A673 (cell line): ENCODE data around the gene EPHA8. TPM values are rescaled to one million over a fixed set of nuclear protein-coding genes. Genes with fewer than 3 reads are reported as not detected.
A peak's percentile ranks its signal among the peaks of the same experiment; 100 is the strongest.

Experiments used
- BruUV-seq: library from RNA; stranded (reverse); fragments of 400-500 nt; replicated peaks from 2 replicates; lab custom pipeline; 2021; lab: Mats Ljungman, UMichigan
- CTCF ChIA-PET: fragments of 300-600 bp; sonication (Branson Sonifier 250); formaldehyde crosslinking; loops from one replicate; lab custom pipeline; 2022; ENCODE audit warnings: antibody characterized with exemption; lab: Charles Lee
- POLR2A ChIA-PET: fragments of 300-600 bp; sonication (Branson Sonifier 250); formaldehyde crosslinking; loops from one replicate; lab custom pipeline; 2022; ENCODE audit warnings: antibody characterized with exemption; ENCODE audit not compliant: low non-redundant PET; lab: Charles Lee
- DNase-seq: peaks from one replicate; pipeline ENCODE4 v3.0.0-alpha.2; 2015; ENCODE audit warnings: low spot score
- H3K27ac ChIP-seq: fragments of 200-600 bp; sonication (generic); 2 replicates; pipeline ENCODE4 v1.5.1; 2016; ENCODE audit warnings: mixed run types, low read depth, mild to moderate bottlenecking, mixed read lengths, antibody characterized with exemption, low read length; ENCODE audit not compliant: poor library complexity, severe bottlenecking
- H3K27me3 ChIP-seq: fragments of 200-600 bp; sonication (generic); replicated peaks from 2 replicates; pipeline ENCODE4 v1.6.1; 2017; ENCODE audit warnings: mixed run types, low read depth, mild to moderate bottlenecking, mixed read lengths, antibody characterized with exemption, low read length; ENCODE audit not compliant: insufficient read depth, poor library complexity
- H3K36me3 ChIP-seq: fragments of 200-600 bp; sonication (generic); 2 replicates; pipeline ENCODE4 v1.6.1; 2016; ENCODE audit warnings: mixed run types, mild to moderate bottlenecking, mixed read lengths, antibody characterized with exemption, low read length; ENCODE audit not compliant: insufficient read depth, poor library complexity, severe bottlenecking
- H3K4me1 ChIP-seq: fragments of 200-600 bp; sonication (generic); 2 replicates; pipeline ENCODE4 v1.6.1; 2017; ENCODE audit warnings: mixed run types, mild to moderate bottlenecking, mixed read lengths, antibody characterized with exemption, low read length; ENCODE audit not compliant: insufficient read depth, poor library complexity, severe bottlenecking
- H3K4me3 ChIP-seq: fragments of 200-600 bp; sonication (generic); 2 replicates; pipeline ENCODE4 v1.5.1; 2016; ENCODE audit warnings: low read depth, mixed run types, mild to moderate bottlenecking, mixed read lengths, low read length; ENCODE audit not compliant: poor library complexity, severe bottlenecking
- H3K9me3 ChIP-seq: fragments of 200-600 bp; sonication (generic); 2 replicates; pipeline ENCODE4 v1.6.1; 2016; ENCODE audit warnings: mixed run types, low read depth, mild to moderate bottlenecking, mixed read lengths, antibody characterized with exemption, low read length; ENCODE audit not compliant: poor library complexity, severe bottlenecking
- EZH2 ChIP-seq: fragments of 200-600 bp; sonication (generic); IDR thresholded peaks from 2 replicates; pipeline ENCODE4 v1.6.1; 2017; ENCODE audit warnings: borderline replicate concordance, low read depth, mild to moderate bottlenecking, mixed read lengths, antibody characterized with exemption, low read length; ENCODE audit not compliant: poor library complexity, severe bottlenecking
- intact Hi-C: fragments of 100-400 bp; cut with micrococcal nuclease; formaldehyde crosslinking; loops from one replicate; pipeline ENCODE4 v1.10.0; 2022; ENCODE audit not compliant: unreplicated experiment
- total RNA-seq: library from RNA; stranded (reverse); gene quantifications from 2 replicates; pipeline ENCODE4 v1.2.3, GENCODE V29; 2021
- TF ChIP-seq, protein P1 (sequence below): fragments of 300-800, 200-600 bp; sonication (generic); conservative IDR thresholded peaks from 2 replicates; pipeline ENCODE4 v1.5.1; 2017; ENCODE audit warnings: low read depth, mild to moderate bottlenecking, antibody characterized with exemption, low read length, moderate library complexity, mixed read lengths

Gene EPHA8
- total RNA-seq, 1 experiment from 2014 or later = not detected

DNA sequence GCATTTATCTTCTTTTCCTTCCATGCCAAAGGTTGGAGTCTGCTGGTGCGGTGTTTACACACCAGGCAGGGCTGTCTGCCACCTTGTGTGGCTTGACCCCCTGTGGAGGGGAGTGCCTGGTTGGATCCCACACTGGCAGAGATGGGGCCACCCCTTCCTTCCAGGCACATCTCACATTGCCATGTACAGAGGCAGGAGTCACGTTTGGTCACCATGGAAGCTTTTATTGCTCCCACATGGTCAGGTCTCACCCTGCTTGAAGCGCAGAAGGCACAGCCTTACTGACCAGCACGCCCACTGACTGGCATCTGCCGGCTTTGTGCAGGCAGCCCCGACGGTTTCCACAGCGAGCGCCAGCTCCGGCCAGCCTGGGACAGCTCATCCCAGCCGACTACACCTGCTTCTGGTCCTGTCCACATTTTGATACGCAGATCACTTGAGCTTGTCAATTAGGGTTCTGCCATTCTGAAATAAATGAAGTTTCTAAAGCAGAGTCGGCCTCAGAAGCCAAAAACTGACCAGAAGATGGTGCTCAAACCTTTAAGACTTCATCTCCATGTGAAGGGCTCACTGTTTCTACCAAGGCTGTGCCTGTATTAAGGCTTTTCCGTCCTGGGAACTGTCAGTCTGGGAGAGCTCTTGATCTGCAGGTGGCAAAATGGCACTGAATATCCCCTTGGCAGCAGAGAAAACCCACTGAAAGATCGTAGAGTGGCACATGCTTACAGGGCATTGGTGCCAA lies 35.6 kb upstream of the EPHA8 start:
- H3K27ac ChIP-seq = no peak overlapping the region

GRCh38 chr1:22528451-22528850 lies 34.8 kb upstream of the EPHA8 start:
- DNase-seq = no peak
- intact Hi-C loops = no loop called here
- H3K27ac ChIP-seq = no peak overlapping the region
- H3K36me3 ChIP-seq = no peaks in the 10 kb centered on the region
- no peak overlapping the region for H3K4me3 ChIP-seq
- no peaks in the 10 kb centered on the region for H3K9me3 ChIP-seq
- TF ChIP-seq EZH2 = no peak
- TF ChIP-seq, protein P1, sequence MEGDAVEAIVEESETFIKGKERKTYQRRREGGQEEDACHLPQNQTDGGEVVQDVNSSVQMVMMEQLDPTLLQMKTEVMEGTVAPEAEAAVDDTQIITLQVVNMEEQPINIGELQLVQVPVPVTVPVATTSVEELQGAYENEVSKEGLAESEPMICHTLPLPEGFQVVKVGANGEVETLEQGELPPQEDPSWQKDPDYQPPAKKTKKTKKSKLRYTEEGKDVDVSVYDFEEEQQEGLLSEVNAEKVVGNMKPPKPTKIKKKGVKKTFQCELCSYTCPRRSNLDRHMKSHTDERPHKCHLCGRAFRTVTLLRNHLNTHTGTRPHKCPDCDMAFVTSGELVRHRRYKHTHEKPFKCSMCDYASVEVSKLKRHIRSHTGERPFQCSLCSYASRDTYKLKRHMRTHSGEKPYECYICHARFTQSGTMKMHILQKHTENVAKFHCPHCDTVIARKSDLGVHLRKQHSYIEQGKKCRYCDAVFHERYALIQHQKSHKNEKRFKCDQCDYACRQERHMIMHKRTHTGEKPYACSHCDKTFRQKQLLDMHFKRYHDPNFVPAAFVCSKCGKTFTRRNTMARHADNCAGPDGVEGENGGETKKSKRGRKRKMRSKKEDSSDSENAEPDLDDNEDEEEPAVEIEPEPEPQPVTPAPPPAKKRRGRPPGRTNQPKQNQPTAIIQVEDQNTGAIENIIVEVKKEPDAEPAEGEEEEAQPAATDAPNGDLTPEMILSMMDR = no peak
- H3K27me3 ChIP-seq = no peaks in the 10 kb centered on the region
- no peaks in the 10 kb centered on the region for H3K4me1 ChIP-seq
- ChIA-PET POLR2A (no interaction called here), CTCF (no interaction called here)
- BruUV-seq = no TSS peak

More for the DNA sequence above, 35.6 kb upstream of the EPHA8 start:
- ChIA-PET POLR2A (no interaction called here), CTCF (no interaction called here)
- Histone ChIP-seq H3K4me1 (no peaks in the 10 kb centered on the region), H3K4me3 (no peak overlapping the region), H3K36me3 (no peaks in the 10 kb centered on the region), H3K27me3 (no peaks in the 10 kb centered on the region), H3K9me3 (no peaks in the 10 kb centered on the region)
- no peak for DNase-seq
- no peak for TF ChIP-seq EZH2
- TF ChIP-seq, protein P1 = no peak
- no TSS peak for BruUV-seq
- intact Hi-C loops = no loop called here

DNA sequence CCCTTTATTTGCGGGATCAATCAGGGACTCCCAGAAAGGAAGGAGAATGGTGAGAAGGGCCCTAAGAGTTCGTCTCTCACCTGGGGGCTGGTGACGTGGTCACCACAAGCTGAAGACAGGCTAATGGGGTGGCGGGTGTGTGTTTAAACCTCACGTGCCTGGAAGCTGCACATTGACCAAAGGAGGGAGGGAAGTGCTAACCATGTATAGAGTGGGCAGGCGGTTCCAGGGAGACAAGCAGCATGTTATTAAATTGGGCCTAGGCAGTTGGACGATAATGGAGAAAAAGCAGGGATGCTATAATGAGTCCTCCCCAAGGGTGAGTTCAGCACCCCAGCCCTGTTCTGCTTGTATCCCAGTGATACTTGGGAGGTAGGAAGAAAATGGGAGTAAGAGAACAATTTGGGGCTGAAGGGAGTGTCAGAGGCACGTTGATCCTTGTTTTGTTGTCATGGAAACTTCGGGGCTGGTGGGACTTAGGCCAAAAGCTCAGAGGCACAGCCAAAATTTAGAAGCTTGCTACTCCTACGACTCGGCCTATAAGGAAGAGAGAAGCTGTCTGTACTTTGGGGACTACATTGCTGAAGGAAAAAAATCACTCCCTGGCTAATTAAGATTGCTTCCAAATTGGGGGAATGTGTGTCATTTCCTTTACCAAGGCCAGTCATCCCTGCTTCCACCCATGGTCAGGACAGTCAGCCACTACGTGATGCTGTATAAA lies 33.2 kb upstream of the EPHA8 start:
- POLR2A ChIA-PET = no interaction called here
- no peak overlapping the region for H3K27ac ChIP-seq
- TSS peak; percentile 36 for BruUV-seq
- H3K4me3 ChIP-seq = no peak overlapping the region
- intact Hi-C loops = no loop called here
- H3K36me3 ChIP-seq = no peaks in the 10 kb centered on the region
- H3K27me3 ChIP-seq = no peaks in the 10 kb centered on the region
- CTCF ChIA-PET = no interaction called here
- H3K9me3 ChIP-seq = no peaks in the 10 kb centered on the region
- H3K4me1 ChIP-seq = no peaks in the 10 kb centered on the region
- TF ChIP-seq, protein P1 = no peak
- no peak for TF ChIP-seq EZH2
- DNase-seq = peak; percentile 21
